CD8-positive, alpha-beta memory T cell (primary cell): ENCODE data around the gene FADS1. TPM values are rescaled to one million over a fixed set of nuclear protein-coding genes. Genes with fewer than 3 reads are reported as not detected.

Experiments used
- CTCF ChIA-PET: fragments of 350-600 bp; sonication (Branson Sonifier 250); formaldehyde crosslinking; loops from one replicate; lab custom pipeline; 2021; ENCODE audit warnings: antibody characterized with exemption; lab: Charles Lee
- POLR2A ChIA-PET: fragments of 350-600 bp; sonication (Branson Sonifier 250); formaldehyde crosslinking; loops from one replicate; lab custom pipeline; 2021; ENCODE audit warnings: antibody characterized with exemption; lab: Charles Lee
- DNase-seq, 5 donors: peaks; one replicate each; pipeline versions ENCODE4 v3.0.0 to v3.0.0-alpha.2; 2020 to 2022; ENCODE audit warnings: mixed read lengths in 1 of 5
- H3K27ac ChIP-seq: one replicate; pipeline ENCODE4 v1.7.0; 2013; ENCODE audit warnings: low read depth, mild to moderate bottlenecking, low read length, moderate library complexity
- H3K27me3 ChIP-seq: 2 replicates; pipeline ENCODE4 v1.7.0; 2013; ENCODE audit warnings: low read length, mild to moderate bottlenecking; ENCODE audit not compliant: insufficient read depth, poor library complexity, severe bottlenecking
- H3K36me3 ChIP-seq: 2 replicates; pipeline ENCODE4 v1.7.0; 2013; ENCODE audit warnings: mild to moderate bottlenecking, low read length, moderate library complexity; ENCODE audit not compliant: insufficient read depth
- H3K4me1 ChIP-seq: 2 replicates; pipeline ENCODE4 v1.7.0; 2013; ENCODE audit warnings: mild to moderate bottlenecking, low read length, moderate library complexity; ENCODE audit not compliant: insufficient read depth
- H3K4me3 ChIP-seq: 2 replicates; pipeline ENCODE4 v1.7.0; 2013; ENCODE audit warnings: mild to moderate bottlenecking, low read length
- H3K9me3 ChIP-seq: 2 replicates; pipeline ENCODE4 v1.7.0; 2013; ENCODE audit warnings: mild to moderate bottlenecking, low read length
- H3K27ac Mint-ChIP-seq, 8 donors: one replicate each; pipeline ENCODE4 v1.8.0; 2020 to 2021; ENCODE audit warnings: mixed read lengths in 8 of 8, mild to moderate bottlenecking in 6 of 8, inconsistent platforms in 3 of 8, moderate library complexity in 3 of 8
- H3K27me3 Mint-ChIP-seq, 2 donors: one replicate each; pipeline ENCODE4 v1.8.0; 2020 to 2021; ENCODE audit warnings: mixed read lengths in 2 of 2, mild to moderate bottlenecking in 1 of 2, moderate library complexity in 1 of 2
- H3K36me3 Mint-ChIP-seq, 3 donors: one replicate each; pipeline ENCODE4 v1.8.0; 2020 to 2021; ENCODE audit warnings: mixed read lengths in 3 of 3, inconsistent platforms in 1 of 3, mild to moderate bottlenecking in 1 of 3
- H3K4me1 Mint-ChIP-seq, 3 donors: one replicate each; pipeline ENCODE4 v1.8.0; 2020 to 2021; ENCODE audit warnings: mixed read lengths in 3 of 3, inconsistent platforms in 1 of 3, mild to moderate bottlenecking in 1 of 3
- H3K4me3 Mint-ChIP-seq, 7 donors: one replicate each; pipeline ENCODE4 v1.8.0; 2020 to 2021; ENCODE audit warnings: mixed read lengths in 7 of 7, mild to moderate bottlenecking in 6 of 7, moderate library complexity in 4 of 7, inconsistent platforms in 2 of 7
- H3K9me3 Mint-ChIP-seq, 5 donors: one replicate each; pipeline ENCODE4 v1.8.0; 2020 to 2022; ENCODE audit warnings: mixed read lengths in 5 of 5, mild to moderate bottlenecking in 3 of 5, moderate library complexity in 2 of 5, inconsistent platforms in 1 of 5
- polyA plus RNA-seq: library from polyadenylated mRNA; unstranded; fragments of 300-500 nt; fragmentation: Illumina TruSeq; gene quantifications from one replicate; pipeline ENCODE4 v1.2.3, GENCODE V29; 2021
- total RNA-seq, 2 experiments: library from RNA; stranded (reverse); gene quantifications; one replicate each; pipeline ENCODE4 v1.2.3, GENCODE V29; 2021

The FADS1 gene
- total and polyA plus RNA-seq, 3 experiments from 2014 or later, result 1.4 to 6.3 (median 6.3) TPM

- Histone ChIP-seq H3K27ac (peak overlapping the region; percentile 47), H3K4me3 (no peak overlapping the region), H3K27me3 (peaks cover 13% of the 10 kb centered on the region), H3K4me1 (peaks cover 5% of the 10 kb centered on the region), H3K36me3 (no peaks in the 10 kb centered on the region), H3K9me3 (no peaks in the 10 kb centered on the region)
- Mint-ChIP-seq H3K27ac (peak overlapping the region in 1 of 8 donors; percentile 29), H3K36me3 (no peaks in the 10 kb centered on the region), H3K4me3 (peak overlapping the region in 1 of 7 donors; percentile 27), H3K27me3 (peaks cover 9 to 28% of the 10 kb centered on the region in 2 donors), H3K4me1 (peaks cover 17 to 33% (median 25%) of the 10 kb centered on the region in 3 donors), H3K9me3 (no peaks in the 10 kb centered on the region)
- ChIA-PET POLR2A (no interaction called here), CTCF (interaction anchor here (1.5 kb wide), 1 partner anchor 11 kb away, joined by 3 read pairs; no protein-coding TSS in a partner anchor)
- no peak for DNase-seq
Observed at GRCh38 chr11:61754534-61755482, 62.0 kb downstream of the FADS1 start.

- Mint-ChIP-seq H3K36me3 (no peaks in the 10 kb centered on the region), H3K27ac (peak overlapping the region in 4 of 8 donors; percentile 33 to 70 (median 44)), H3K4me3 (peak overlapping the region; percentile 65 to 90 (median 75)), H3K4me1 (peaks cover 17 to 33% (median 25%) of the 10 kb centered on the region in 3 donors), H3K27me3 (peaks cover 16 to 36% of the 10 kb centered on the region in 2 donors), H3K9me3 (no peaks in the 10 kb centered on the region)
- Histone ChIP-seq H3K27ac (peak overlapping the region; percentile 51), H3K27me3 (peaks cover 13% of the 10 kb centered on the region), H3K4me3 (no peak overlapping the region), H3K4me1 (peaks cover 5% of the 10 kb centered on the region), H3K36me3 (no peaks in the 10 kb centered on the region), H3K9me3 (no peaks in the 10 kb centered on the region)
- DNase-seq, result no peak
- CTCF ChIA-PET, result interaction anchor here (0.8 to 1.5 kb wide), 2 partner anchors 10 to 25 kb away, joined by 3 read pairs; no protein-coding TSS in a partner anchor
- POLR2A ChIA-PET, result no interaction called here
Observed at GRCh38 chr11:61753672-61754071, 63.1 kb downstream of the FADS1 start.

- Histone ChIP-seq H3K4me3 (no peak overlapping the region), H3K27me3 (peaks cover 13% of the 10 kb centered on the region), H3K36me3 (no peaks in the 10 kb centered on the region), H3K9me3 (no peaks in the 10 kb centered on the region), H3K4me1 (peaks cover 5% of the 10 kb centered on the region), H3K27ac (peak overlapping the region; percentile 51)
- peak overlapping the region; percentile 65 to 90 (median 75) for H3K4me3 Mint-ChIP-seq
- no peak for DNase-seq
- H3K27ac Mint-ChIP-seq, result peak overlapping the region in 4 of 8 donors; percentile 33 to 81 (median 72)
- CTCF ChIA-PET, result interaction anchor here (0.8 kb wide), 1 partner anchor 26 kb away, joined by 3 read pairs; no protein-coding TSS in a partner anchor
- H3K27me3 Mint-ChIP-seq, result peaks cover 16 to 36% of the 10 kb centered on the region in 2 donors
- H3K9me3 Mint-ChIP-seq, result no peaks in the 10 kb centered on the region
- no peaks in the 10 kb centered on the region for H3K36me3 Mint-ChIP-seq
- POLR2A ChIA-PET, result no interaction called here
- peaks cover 17 to 33% (median 25%) of the 10 kb centered on the region in 3 donors for H3K4me1 Mint-ChIP-seq
Observed at GRCh38 chr11:61752925-61753521, 63.8 kb downstream of the FADS1 start.

- H3K4me1 Mint-ChIP-seq, result peaks cover 17 to 33% (median 25%) of the 10 kb centered on the region in 3 donors
- H3K9me3 Mint-ChIP-seq, result no peaks in the 10 kb centered on the region
- peaks cover 13% of the 10 kb centered on the region for H3K27me3 ChIP-seq
- ChIA-PET CTCF (no interaction called here), POLR2A (no interaction called here)
- no peaks in the 10 kb centered on the region for H3K36me3 Mint-ChIP-seq
- H3K27me3 Mint-ChIP-seq, result peaks cover 16 to 38% of the 10 kb centered on the region in 2 donors
- peaks cover 5% of the 10 kb centered on the region for H3K4me1 ChIP-seq
- peak; percentile 38 to 57 (median 50) for DNase-seq
- no peaks in the 10 kb centered on the region for H3K9me3 ChIP-seq
- peak within 1 kb of the TSS; percentile 51 for H3K27ac ChIP-seq
- peak within 1 kb of the TSS in 5 of 8 donors; percentile 55 to 81 (median 73) for H3K27ac Mint-ChIP-seq
- peak within 1 kb of the TSS; percentile 69 to 90 (median 80) for H3K4me3 Mint-ChIP-seq
- H3K4me3 ChIP-seq, result peak within 1 kb of the TSS; percentile 12
- H3K36me3 ChIP-seq, result no peaks in the 10 kb centered on the region
Observed at GRCh38 chr11:61752117-61752924, 64.5 kb downstream of the FADS1 start, which contains the start of gene MYRF. TSS of gene MYRF (plus strand) at chr11:61752636. CDS start at chr11:61752745, 109 bp downstream.

- Mint-ChIP-seq H3K36me3 (no peaks in the 10 kb centered on the region), H3K4me3 (peak overlapping the region; percentile 1 to 81 (median 55)), H3K4me1 (peaks cover 14 to 30% (median 21%) of the 10 kb centered on the region in 3 donors), H3K27me3 (peaks cover 16 to 38% of the 10 kb centered on the region in 2 donors), H3K27ac (peak overlapping the region in 1 of 8 donors; percentile 15), H3K9me3 (no peaks in the 10 kb centered on the region)
- peaks cover 13% of the 10 kb centered on the region for H3K27me3 ChIP-seq
- no peak overlapping the region for H3K4me3 ChIP-seq
- CTCF ChIA-PET, result interaction anchor here (1.2 kb wide), 1 partner anchor 30 kb away, joined by 3 read pairs; no protein-coding TSS in a partner anchor
- DNase-seq, result no peak
- POLR2A ChIA-PET, result no interaction called here
- no peak overlapping the region for H3K27ac ChIP-seq
- H3K36me3 ChIP-seq, result no peaks in the 10 kb centered on the region
- H3K9me3 ChIP-seq, result no peaks in the 10 kb centered on the region
- H3K4me1 ChIP-seq, result peaks cover 5% of the 10 kb centered on the region
Observed at GRCh38 chr11:61751384-61751783, 65.4 kb downstream of the FADS1 start.

- Mint-ChIP-seq H3K4me1 (peaks cover 10 to 24% (median 19%) of the 10 kb centered on the region in 3 donors), H3K4me3 (peak overlapping the region; percentile 1 to 80 (median 54))
Observed at GRCh38 chr11:61750631-61751273, 66.1 kb downstream of the FADS1 start.

More at GRCh38 chr11:61750631-61751273, 66.1 kb downstream of the FADS1 start:
- H3K27ac ChIP-seq, result no peak overlapping the region
- H3K36me3 ChIP-seq, result no peaks in the 10 kb centered on the region
- no peak overlapping the region for H3K4me3 ChIP-seq
- no peaks in the 10 kb centered on the region for H3K9me3 ChIP-seq
- peaks cover 13% of the 10 kb centered on the region for H3K27me3 ChIP-seq
- POLR2A ChIA-PET, result no interaction called here
- H3K4me1 ChIP-seq, result peaks cover 5% of the 10 kb centered on the region
- DNase-seq, result no peak
- Mint-ChIP-seq H3K9me3 (no peaks in the 10 kb centered on the region), H3K27ac (no peak overlapping the region), H3K36me3 (no peaks in the 10 kb centered on the region), H3K27me3 (peaks cover 16 to 38% of the 10 kb centered on the region in 2 donors)
- CTCF ChIA-PET, result interaction anchor here (0.8 to 1.2 kb wide), 2 partner anchors 30 to 38 kb away, joined by 3 read pairs; no protein-coding TSS in a partner anchor
